CD14-positive monocyte (primary cell): ENCODE measurements around the gene HIPK1. TPM values are rescaled to one million over a fixed set of nuclear protein-coding genes. Genes with fewer than 3 reads are reported as not detected.

Experiments used
- DNase-seq, 3 donors: peaks; one replicate each; pipeline ENCODE4 v3.0.0-alpha.2; 2011 to 2022
- H2AFZ ChIP-seq: 2 replicates; pipeline ENCODE4 v1.6.0; 2012; ENCODE audit warnings: mild to moderate bottlenecking, low read depth, low read length, inconsistent platforms; ENCODE audit not compliant: insufficient read depth, poor library complexity, severe bottlenecking
- H3K27ac ChIP-seq, 2 donors: 1 replicate in 1 of 2; 2 replicates in 1 of 2; pipeline ENCODE4 v1.5.1; 2012 to 2013; ENCODE audit warnings: low read length in 2 of 2, control low read depth in 1 of 2, inconsistent platforms in 1 of 2, low read depth in 1 of 2, mild to moderate bottlenecking in 1 of 2
- H3K27me3 ChIP-seq, 2 donors: one replicate each; pipeline versions ENCODE4 v1.6.0 to v1.6.1; 2011 to 2013; ENCODE audit warnings: low read length in 2 of 2; ENCODE audit not compliant: control insufficient read depth in 2 of 2, insufficient read depth in 2 of 2
- H3K36me3 ChIP-seq, 2 donors: replicated peaks in 1 of 2; 1 replicate in 1 of 2; 2 replicates in 1 of 2; pipeline versions ENCODE4 v1.5.1 to v1.6.1; 2012 to 2013; ENCODE audit warnings: low read length in 2 of 2, control low read depth in 1 of 2, inconsistent platforms in 1 of 2, mild to moderate bottlenecking in 1 of 2; ENCODE audit not compliant: insufficient read depth in 2 of 2, control insufficient read depth in 1 of 2
- H3K4me1 ChIP-seq, 2 donors: 1 replicate in 1 of 2; 2 replicates in 1 of 2; pipeline versions ENCODE4 v1.5.1 to v1.6.1; 2012 to 2013; ENCODE audit warnings: low read length in 2 of 2, control low read depth in 1 of 2, inconsistent platforms in 1 of 2, mild to moderate bottlenecking in 1 of 2, moderate library complexity in 1 of 2; ENCODE audit not compliant: insufficient read depth in 2 of 2, control insufficient read depth in 1 of 2
- H3K4me2 ChIP-seq: replicated peaks from 2 replicates; pipeline ENCODE3; 2012; ENCODE audit warnings: low read length, moderate library complexity, mild to moderate bottlenecking; ENCODE audit not compliant: poor library complexity, severe bottlenecking; ENCODE audit errors: extremely low read depth
- H3K4me3 ChIP-seq, 3 experiments: fragments of 200-600 bp in 1 of 3; sonication (generic) in 1 of 3; replicated peaks in 1 of 3; 1 replicate in 2 of 3; 2 replicates in 1 of 3; pipeline ENCODE4 v1.5.1; 2011 to 2013; ENCODE audit warnings: low read length in 3 of 3, mild to moderate bottlenecking in 3 of 3, control low read depth in 2 of 3, low read depth in 2 of 3, inconsistent platforms in 1 of 3, moderate library complexity in 1 of 3
- H3K79me2 ChIP-seq: 2 replicates; pipeline ENCODE4 v1.6.0; 2012; ENCODE audit warnings: mild to moderate bottlenecking, control low read depth, inconsistent platforms, low read length, moderate library complexity; ENCODE audit not compliant: insufficient read depth
- H3K9ac ChIP-seq: 2 replicates; pipeline ENCODE4 v1.6.0; 2017; ENCODE audit warnings: low read length, mild to moderate bottlenecking; ENCODE audit not compliant: insufficient read depth, poor library complexity, severe bottlenecking
- H3K9me3 ChIP-seq, 2 donors: replicated peaks in 1 of 2; 1 replicate in 1 of 2; 2 replicates in 1 of 2; pipeline versions ENCODE4 v1.5.1 to v1.6.1; 2012 to 2013; ENCODE audit warnings: low read length in 2 of 2, control low read depth in 1 of 2; ENCODE audit not compliant: control insufficient read depth in 1 of 2, insufficient read depth in 1 of 2
- H4K20me1 ChIP-seq: 2 replicates; pipeline ENCODE4 v1.6.0; 2012; ENCODE audit warnings: mild to moderate bottlenecking, low read length, control low read depth, moderate library complexity; ENCODE audit not compliant: insufficient read depth
- H3K27ac Mint-ChIP-seq, 7 donors: one replicate each; pipeline ENCODE4 v1.8.0; 2020; ENCODE audit warnings: mild to moderate bottlenecking in 7 of 7, mixed read lengths in 7 of 7, moderate library complexity in 6 of 7, inconsistent platforms in 2 of 7
- H3K27me3 Mint-ChIP-seq, 3 donors: one replicate each; pipeline ENCODE4 v1.8.0; 2021 to 2022; ENCODE audit warnings: low read depth in 3 of 3, mild to moderate bottlenecking in 3 of 3, mixed read lengths in 3 of 3, moderate library complexity in 3 of 3, inconsistent platforms in 1 of 3
- H3K36me3 Mint-ChIP-seq, 2 donors: one replicate each; pipeline ENCODE4 v1.8.0; 2020; ENCODE audit warnings: mixed read lengths in 2 of 2, inconsistent platforms in 1 of 2, mild to moderate bottlenecking in 1 of 2
- H3K4me1 Mint-ChIP-seq: one replicate; pipeline ENCODE4 v1.8.0; 2020; ENCODE audit warnings: mild to moderate bottlenecking, mixed read lengths
- H3K4me3 Mint-ChIP-seq, 2 donors: one replicate each; pipeline ENCODE4 v1.8.0; 2020; ENCODE audit warnings: mild to moderate bottlenecking in 2 of 2, mixed read lengths in 2 of 2, moderate library complexity in 1 of 2
- H3K9me3 Mint-ChIP-seq, 7 donors: one replicate each; pipeline ENCODE4 v1.8.0; 2020 to 2022; ENCODE audit warnings: mixed read lengths in 7 of 7, mild to moderate bottlenecking in 6 of 7, moderate library complexity in 6 of 7, inconsistent platforms in 2 of 7
- WGBS: methylation state at CpG from one replicate; pipeline ENCODE4 v1.1.5; 2013; ENCODE audit warnings: missing lambda C conversion rate; ENCODE audit not compliant: insufficient coverage; 5-methylcytosine and 5-hydroxymethylcytosine counted together
- intact Hi-C, 2 donors: fragments of 100-400 bp; cut with micrococcal nuclease; formaldehyde crosslinking; loops; one replicate each; pipeline versions ENCODE4 v1.15.0 to v1.15.1; 2023
- polyA plus RNA-seq, 3 donors: library from polyadenylated mRNA; depleted of rRNA in 1 of 3; unstranded in 2 of 3; stranded (reverse) in 1 of 3; fragments of 300-500 nt in 2 of 3; fragments of >200 nt in 1 of 3; fragmentation: Illumina TruSeq in 2 of 3; gene quantifications; 1 replicate in 2 of 3; 2 replicates in 1 of 3; pipeline ENCODE4 v1.2.3, GENCODE V29; 2012 to 2021
- TF ChIP-seq, protein P1 (sequence below): fragments of 200-600 bp; IDR thresholded peaks from one replicate; pipeline ENCODE4 v1.8.0; 2022; ENCODE audit warnings: antibody characterized with exemption, mild to moderate bottlenecking

The HIPK1 gene
- polyA plus RNA-seq, 3 donors = 10.1 to 57.2 (median 14.8) TPM

GRCh38 chr1:113965703-113966412 is 36.7 kb downstream of the HIPK1 start:
- Histone ChIP-seq H3K4me3 (no peak overlapping the region), H2AFZ (no peak overlapping the region), H3K27me3 (no peaks in the 10 kb centered on the region), H3K79me2 (peaks cover 22% of the 10 kb centered on the region), H4K20me1 (peaks cover 32% of the 10 kb centered on the region), H3K4me1 (no peaks in the 10 kb centered on the region), H3K36me3 (peaks cover 96 to 99% of the 10 kb centered on the region in 2 donors), H3K27ac (peak overlapping the region in 1 of 2 donors; percentile 47), H3K9ac (no peak overlapping the region), H3K4me2 (no peak overlapping the region), H3K9me3 (no peaks in the 10 kb centered on the region)
- H3K9me3 Mint-ChIP-seq = no peaks in the 10 kb centered on the region
- H3K27ac Mint-ChIP-seq = peak overlapping the region in 2 of 7 donors; percentile 40 to 69
- no peak overlapping the region for H3K4me3 Mint-ChIP-seq
- TF ChIP-seq, protein P1, sequence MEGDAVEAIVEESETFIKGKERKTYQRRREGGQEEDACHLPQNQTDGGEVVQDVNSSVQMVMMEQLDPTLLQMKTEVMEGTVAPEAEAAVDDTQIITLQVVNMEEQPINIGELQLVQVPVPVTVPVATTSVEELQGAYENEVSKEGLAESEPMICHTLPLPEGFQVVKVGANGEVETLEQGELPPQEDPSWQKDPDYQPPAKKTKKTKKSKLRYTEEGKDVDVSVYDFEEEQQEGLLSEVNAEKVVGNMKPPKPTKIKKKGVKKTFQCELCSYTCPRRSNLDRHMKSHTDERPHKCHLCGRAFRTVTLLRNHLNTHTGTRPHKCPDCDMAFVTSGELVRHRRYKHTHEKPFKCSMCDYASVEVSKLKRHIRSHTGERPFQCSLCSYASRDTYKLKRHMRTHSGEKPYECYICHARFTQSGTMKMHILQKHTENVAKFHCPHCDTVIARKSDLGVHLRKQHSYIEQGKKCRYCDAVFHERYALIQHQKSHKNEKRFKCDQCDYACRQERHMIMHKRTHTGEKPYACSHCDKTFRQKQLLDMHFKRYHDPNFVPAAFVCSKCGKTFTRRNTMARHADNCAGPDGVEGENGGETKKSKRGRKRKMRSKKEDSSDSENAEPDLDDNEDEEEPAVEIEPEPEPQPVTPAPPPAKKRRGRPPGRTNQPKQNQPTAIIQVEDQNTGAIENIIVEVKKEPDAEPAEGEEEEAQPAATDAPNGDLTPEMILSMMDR = no peak
- intact Hi-C loops = no loop called here
- DNase-seq = no peak
- H3K36me3 Mint-ChIP-seq = peaks cover 87 to 91% of the 10 kb centered on the region in 2 donors
- H3K27me3 Mint-ChIP-seq = no peaks in the 10 kb centered on the region
- 100% methylated on average over 2 of the region's 4 CpGs for WGBS
- H3K4me1 Mint-ChIP-seq = no peaks in the 10 kb centered on the region

GRCh38 chr1:113972954-113973353 is 43.8 kb downstream of the HIPK1 start:
- Histone ChIP-seq H3K9ac (no peak overlapping the region), H3K79me2 (peaks cover 10% of the 10 kb centered on the region), H2AFZ (no peak overlapping the region), H3K9me3 (no peaks in the 10 kb centered on the region), H3K4me2 (no peak overlapping the region), H3K4me3 (no peak overlapping the region), H3K36me3 (peaks cover 63 to 71% of the 10 kb centered on the region in 2 donors), H3K4me1 (peaks cover 28 to 38% of the 10 kb centered on the region in 2 donors), H3K27ac (peak overlapping the region in 1 of 2 donors; percentile 23), H3K27me3 (no peaks in the 10 kb centered on the region), H4K20me1 (peaks cover 27% of the 10 kb centered on the region)
- Mint-ChIP-seq H3K27me3 (peaks cover 0 to 3% (median 0%) of the 10 kb centered on the region in 3 donors), H3K36me3 (peaks cover 65 to 72% of the 10 kb centered on the region in 2 donors), H3K27ac (peak overlapping the region in 4 of 7 donors; percentile 22 to 87 (median 65)), H3K4me3 (no peak overlapping the region), H3K4me1 (peaks cover 40% of the 10 kb centered on the region), H3K9me3 (no peaks in the 10 kb centered on the region)
- DNase-seq = no peak
- 87% methylated on average over 9 of the region's 9 CpGs for WGBS
- intact Hi-C loops = no loop called here
- TF ChIP-seq, protein P1 = no peak
